Neural progenitor cell (in vitro differentiated cells): Measurements from ENCODE around the gene DBNDD1. TPM values are rescaled to one million over a fixed set of nuclear protein-coding genes. Genes with fewer than 3 reads are reported as not detected.

Experiments
- DNase-seq: peaks from one replicate; pipeline ENCODE4 v3.0.0-alpha.2; 2016; ENCODE audit warnings: low spot score
- H2AFZ ChIP-seq: fragments of 200-600 bp; sonication (generic); replicated peaks from 2 replicates; pipeline ENCODE4 v1.6.1; 2016; ENCODE audit warnings: antibody characterized with exemption
- H3F3A ChIP-seq: fragments of 200-600 bp; sonication (generic); 2 replicates; pipeline ENCODE4 v1.6.1; 2016; ENCODE audit warnings: antibody characterized with exemption, low read depth
- H3K27ac ChIP-seq: fragments of 200-600 bp; sonication (generic); 2 replicates; pipeline ENCODE4 v1.5.1; 2016; ENCODE audit warnings: mild to moderate bottlenecking
- H3K27me3 ChIP-seq: fragments of 200-600 bp; sonication (generic); 2 replicates; pipeline ENCODE4 v1.6.1; 2016; ENCODE audit warnings: mild to moderate bottlenecking, moderate library complexity
- H3K36me3 ChIP-seq: fragments of 200-600 bp; sonication (generic); 2 replicates; pipeline ENCODE4 v1.5.1; 2016
- H3K4me1 ChIP-seq: fragments of 200-600 bp; sonication (generic); 2 replicates; pipeline ENCODE4 v1.6.1; 2016; ENCODE audit warnings: mixed run types
- H3K4me2 ChIP-seq: fragments of 200-600 bp; sonication (generic); 2 replicates; pipeline ENCODE4 v1.6.1; 2016
- H3K4me3 ChIP-seq: fragments of 200-600 bp; sonication (generic); 2 replicates; pipeline ENCODE4 v1.5.1; 2016
- H3K79me2 ChIP-seq: fragments of 200-600 bp; sonication (generic); 2 replicates; pipeline ENCODE4 v1.6.1; 2016; ENCODE audit warnings: low read depth
- H3K9ac ChIP-seq: fragments of 200-600 bp; sonication (generic); 2 replicates; pipeline ENCODE4 v1.6.1; 2016
- H3K9me3 ChIP-seq: fragments of 200-600 bp; sonication (generic); 2 replicates; pipeline ENCODE4 v1.5.1; 2016; ENCODE audit warnings: low read depth
- H4K20me1 ChIP-seq: fragments of 200-600 bp; sonication (generic); 2 replicates; pipeline ENCODE4 v1.6.1; 2016; ENCODE audit warnings: low read depth
- H3K27ac Mint-ChIP-seq: 3 replicates; pipeline ENCODE4 v1.8.0; 2021; ENCODE audit warnings: mixed read lengths
- H3K27me3 Mint-ChIP-seq: 2 replicates; pipeline ENCODE4 v1.8.0; 2022; ENCODE audit warnings: low read depth, mild to moderate bottlenecking, inconsistent platforms, moderate library complexity, mixed read lengths; ENCODE audit not compliant: insufficient read depth
- H3K36me3 Mint-ChIP-seq: 3 replicates; pipeline ENCODE4 v1.8.0; 2021; ENCODE audit warnings: mixed read lengths
- H3K4me1 Mint-ChIP-seq: 3 replicates; pipeline ENCODE4 v1.8.0; 2021; ENCODE audit warnings: mixed read lengths
- H3K4me3 Mint-ChIP-seq: 3 replicates; pipeline ENCODE4 v1.8.0; 2021; ENCODE audit warnings: mild to moderate bottlenecking, moderate library complexity, mixed read lengths
- H3K9me3 Mint-ChIP-seq: 3 replicates; pipeline ENCODE4 v1.8.0; 2020; ENCODE audit warnings: mixed read lengths
- EZH2 ChIP-seq: fragments of 200-600 bp; sonication (generic); IDR thresholded peaks from 2 replicates; pipeline ENCODE4 v1.6.1; 2017; ENCODE audit warnings: antibody characterized with exemption, mild to moderate bottlenecking, moderate library complexity
- EZH2phosphoT487 ChIP-seq: fragments of 200-600 bp; sonication (generic); IDR thresholded peaks from 2 replicates; pipeline ENCODE4 v1.6.1; 2017; ENCODE audit warnings: antibody characterized with exemption
- total RNA-seq: library from RNA; depleted of rRNA; stranded (reverse); fragments of >200 nt; gene quantifications from 2 replicates; pipeline ENCODE4 v1.2.3, GENCODE V29; 2015; ENCODE audit warnings: low replicate concordance
- TF ChIP-seq, protein P1 (sequence below): fragments of 200-600 bp; sonication (generic); IDR thresholded peaks from 2 replicates; pipeline ENCODE4 v1.5.1; 2017; ENCODE audit warnings: antibody characterized with exemption, mild to moderate bottlenecking

DBNDD1 gene
- total RNA-seq, 1 donor from 2014 or later: 5.2 TPM

DNA sequence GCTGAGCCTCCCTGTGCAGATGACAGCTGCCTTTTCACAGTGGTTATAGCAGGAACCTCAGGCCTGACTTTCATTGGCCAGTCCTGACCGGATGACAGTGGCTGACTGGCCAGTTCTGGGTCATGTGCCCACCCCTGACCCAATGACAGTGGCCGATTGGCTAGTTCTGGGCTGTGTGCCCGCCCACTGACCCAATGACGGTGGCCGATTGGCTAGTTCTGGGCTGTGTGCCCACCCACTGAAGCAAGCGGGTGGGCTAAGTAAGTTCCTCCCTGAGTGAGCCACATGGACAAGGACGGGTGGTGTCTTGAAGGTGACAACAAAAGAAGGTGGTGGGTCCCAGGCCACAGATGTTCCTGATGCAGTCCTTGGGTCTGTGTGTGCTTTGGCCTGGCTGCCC, 61.2 kb downstream of the DBNDD1 start:
- no peak overlapping the region for H3K4me3 Mint-ChIP-seq
- H3K27me3 Mint-ChIP-seq: peaks cover 2% of the 10 kb centered on the region

DNA sequence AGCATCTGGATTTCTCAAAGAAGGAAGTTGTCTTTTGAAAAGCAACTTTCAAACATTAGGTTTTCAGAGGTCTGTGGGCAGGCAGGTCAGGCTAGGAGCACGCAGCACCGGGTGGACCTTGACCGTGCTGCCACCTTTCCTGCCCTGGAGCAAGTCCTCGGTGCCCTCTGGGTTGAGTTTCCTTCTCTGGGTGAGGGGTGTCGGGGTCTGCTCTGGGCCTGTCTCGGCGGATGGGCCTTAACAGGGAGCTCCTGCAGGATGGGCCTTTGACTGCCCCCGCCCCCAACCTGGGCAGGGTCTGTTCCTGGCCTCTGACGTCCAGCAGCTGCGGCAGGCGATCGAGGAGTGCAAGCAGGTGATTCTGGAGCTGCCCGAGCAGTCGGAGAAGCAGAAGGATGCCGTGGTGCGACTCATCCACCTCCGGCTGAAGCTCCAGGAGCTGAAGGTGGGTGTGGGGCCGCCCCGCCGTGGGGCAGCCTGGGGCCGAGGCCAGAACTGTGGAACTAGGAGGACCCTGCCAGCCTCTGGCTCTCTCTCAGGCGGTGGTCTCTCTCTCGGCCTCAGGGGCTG, 62.0 kb downstream of the DBNDD1 start:
- no peaks in the 10 kb centered on the region for H3F3A ChIP-seq
- Mint-ChIP-seq H3K36me3 (peaks cover 16% of the 10 kb centered on the region), H3K27me3 (peaks cover 2% of the 10 kb centered on the region), H3K9me3 (no peaks in the 10 kb centered on the region), H3K4me1 (no peaks in the 10 kb centered on the region), H3K4me3 (no peak overlapping the region), H3K27ac (no peak overlapping the region)
- H3K27ac ChIP-seq: no peak overlapping the region
- H3K27me3 ChIP-seq: no peaks in the 10 kb centered on the region
- TF ChIP-seq EZH2phosphoT487: no peak
- TF ChIP-seq EZH2: no peak
- TF ChIP-seq, protein P1, sequence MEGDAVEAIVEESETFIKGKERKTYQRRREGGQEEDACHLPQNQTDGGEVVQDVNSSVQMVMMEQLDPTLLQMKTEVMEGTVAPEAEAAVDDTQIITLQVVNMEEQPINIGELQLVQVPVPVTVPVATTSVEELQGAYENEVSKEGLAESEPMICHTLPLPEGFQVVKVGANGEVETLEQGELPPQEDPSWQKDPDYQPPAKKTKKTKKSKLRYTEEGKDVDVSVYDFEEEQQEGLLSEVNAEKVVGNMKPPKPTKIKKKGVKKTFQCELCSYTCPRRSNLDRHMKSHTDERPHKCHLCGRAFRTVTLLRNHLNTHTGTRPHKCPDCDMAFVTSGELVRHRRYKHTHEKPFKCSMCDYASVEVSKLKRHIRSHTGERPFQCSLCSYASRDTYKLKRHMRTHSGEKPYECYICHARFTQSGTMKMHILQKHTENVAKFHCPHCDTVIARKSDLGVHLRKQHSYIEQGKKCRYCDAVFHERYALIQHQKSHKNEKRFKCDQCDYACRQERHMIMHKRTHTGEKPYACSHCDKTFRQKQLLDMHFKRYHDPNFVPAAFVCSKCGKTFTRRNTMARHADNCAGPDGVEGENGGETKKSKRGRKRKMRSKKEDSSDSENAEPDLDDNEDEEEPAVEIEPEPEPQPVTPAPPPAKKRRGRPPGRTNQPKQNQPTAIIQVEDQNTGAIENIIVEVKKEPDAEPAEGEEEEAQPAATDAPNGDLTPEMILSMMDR: no peak
- H4K20me1 ChIP-seq: peaks cover 5% of the 10 kb centered on the region
- no peak overlapping the region for H3K4me2 ChIP-seq
- H3K9ac ChIP-seq: no peak overlapping the region
- H3K4me3 ChIP-seq: no peak overlapping the region
- H2AFZ ChIP-seq: no peak overlapping the region
- no peaks in the 10 kb centered on the region for H3K4me1 ChIP-seq
- no peaks in the 10 kb centered on the region for H3K9me3 ChIP-seq
- H3K79me2 ChIP-seq: no peaks in the 10 kb centered on the region
- H3K36me3 ChIP-seq: no peaks in the 10 kb centered on the region
- no peak for DNase-seq

More for the DNA sequence above, 61.2 kb downstream of the DBNDD1 start:
- Mint-ChIP-seq H3K27ac (no peak overlapping the region), H3K4me1 (no peaks in the 10 kb centered on the region), H3K9me3 (no peaks in the 10 kb centered on the region), H3K36me3 (peaks cover 16% of the 10 kb centered on the region)
- Histone ChIP-seq H3K4me1 (no peaks in the 10 kb centered on the region), H3K4me3 (no peak overlapping the region), H3F3A (no peaks in the 10 kb centered on the region), H3K27ac (no peak overlapping the region), H3K9ac (no peak overlapping the region), H3K27me3 (no peaks in the 10 kb centered on the region), H2AFZ (no peak overlapping the region), H4K20me1 (peaks cover 5% of the 10 kb centered on the region), H3K9me3 (no peaks in the 10 kb centered on the region), H3K4me2 (no peak overlapping the region), H3K36me3 (no peaks in the 10 kb centered on the region), H3K79me2 (no peaks in the 10 kb centered on the region)
- peak; percentile 58 for DNase-seq
- TF ChIP-seq EZH2 (no peak), EZH2phosphoT487 (no peak)
- TF ChIP-seq, protein P1: no peak

DNA sequence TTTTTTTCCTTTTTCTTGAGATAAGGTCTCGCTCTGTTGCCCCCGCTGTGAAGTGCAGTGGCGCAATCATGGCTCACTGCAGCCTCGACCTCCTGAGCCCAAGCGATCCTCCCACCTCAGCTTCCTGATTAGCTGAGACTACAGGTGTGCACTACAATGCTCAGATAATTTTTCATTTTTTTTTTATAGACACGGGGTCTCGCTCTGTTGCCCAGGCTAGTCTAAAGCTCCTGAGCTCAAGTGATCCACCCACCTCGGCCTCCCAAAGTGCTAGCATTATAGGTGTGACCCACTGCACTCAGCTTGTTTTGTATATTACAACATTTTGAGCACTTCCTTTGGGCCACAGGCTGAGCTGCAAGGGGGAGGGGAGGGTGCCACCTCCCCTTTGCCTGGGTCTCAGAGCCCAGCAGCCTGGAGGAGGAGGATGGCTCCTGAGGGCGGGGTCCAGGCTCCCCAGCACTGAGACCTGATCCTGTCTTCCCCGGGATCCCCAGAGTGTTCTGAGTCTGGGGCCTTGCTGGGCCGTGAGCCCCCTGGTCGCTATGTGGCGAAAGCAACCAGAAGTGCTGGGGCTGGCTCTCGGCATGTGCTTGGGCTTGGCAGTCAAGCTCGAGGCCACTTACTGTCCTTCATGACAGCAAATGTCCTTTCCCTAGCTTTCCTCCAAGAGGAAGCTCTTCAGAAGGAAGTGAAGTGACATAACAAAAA, 62.6 kb downstream of the DBNDD1 start:
- peaks cover 5% of the 10 kb centered on the region for H4K20me1 ChIP-seq
- no peaks in the 10 kb centered on the region for H3K79me2 ChIP-seq
- H2AFZ ChIP-seq: no peak overlapping the region
- Mint-ChIP-seq H3K4me3 (no peak overlapping the region), H3K36me3 (peaks cover 16% of the 10 kb centered on the region), H3K4me1 (no peaks in the 10 kb centered on the region), H3K27ac (no peak overlapping the region), H3K9me3 (no peaks in the 10 kb centered on the region), H3K27me3 (peaks cover 2% of the 10 kb centered on the region)
- H3K4me3 ChIP-seq: no peak overlapping the region
- H3K27me3 ChIP-seq: no peaks in the 10 kb centered on the region
- no peak overlapping the region for H3K4me2 ChIP-seq
- H3K4me1 ChIP-seq: no peaks in the 10 kb centered on the region
- TF ChIP-seq EZH2 (no peak), EZH2phosphoT487 (no peak)
- TF ChIP-seq, protein P1: no peak
- no peaks in the 10 kb centered on the region for H3F3A ChIP-seq
- H3K36me3 ChIP-seq: no peaks in the 10 kb centered on the region
- no peak overlapping the region for H3K27ac ChIP-seq
- DNase-seq: no peak
- no peaks in the 10 kb centered on the region for H3K9me3 ChIP-seq
- H3K9ac ChIP-seq: no peak overlapping the region
